HFF-Myc (cell line): Measurements from ENCODE around the gene NUMB.
"Not testable (repeated sequence)": the region's sequence is repeated elsewhere in the genome, so short reads cannot be mapped to it uniquely, and the experiment has no call there.

ENCODE experiments used
- DNase-seq: peaks from one replicate; pipeline ENCODE4 v3.0.0-alpha.2; 2011; ENCODE audit warnings: low read depth; ENCODE audit errors: extremely low read depth
- H3K4me3 ChIP-seq: replicated peaks from 2 replicates; pipeline ENCODE4 v1.5.1; 2011; ENCODE audit warnings: low read depth, mild to moderate bottlenecking, control low read depth, low read length
- TF ChIP-seq, protein P1 (sequence below): IDR thresholded peaks from 2 replicates; pipeline ENCODE4 v1.5.1; 2012; ENCODE audit warnings: mild to moderate bottlenecking, low read depth, low read length, control low read depth; ENCODE audit errors: missing control alignments

The NUMB gene

DNA sequence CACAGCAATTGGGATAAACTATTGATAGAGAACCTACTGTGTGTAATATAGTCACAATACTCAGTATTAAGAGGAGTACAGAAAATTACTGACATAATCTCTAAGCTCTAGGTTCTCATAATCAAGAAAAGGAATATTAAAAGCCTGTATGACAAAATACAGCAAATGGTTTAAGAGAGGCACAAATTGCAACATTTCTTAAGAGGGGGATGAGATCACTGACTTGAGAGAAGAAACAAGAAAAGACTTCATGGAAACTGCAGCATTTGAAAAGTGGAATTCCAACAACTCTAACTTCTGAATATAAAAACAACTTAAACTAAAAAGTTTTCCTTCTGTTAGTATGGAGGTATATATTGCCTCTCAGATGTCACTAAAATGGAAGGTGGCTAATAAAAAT lies 89.7 kb downstream of the NUMB start:
- DNase-seq = no peak
- TF ChIP-seq, protein P1, sequence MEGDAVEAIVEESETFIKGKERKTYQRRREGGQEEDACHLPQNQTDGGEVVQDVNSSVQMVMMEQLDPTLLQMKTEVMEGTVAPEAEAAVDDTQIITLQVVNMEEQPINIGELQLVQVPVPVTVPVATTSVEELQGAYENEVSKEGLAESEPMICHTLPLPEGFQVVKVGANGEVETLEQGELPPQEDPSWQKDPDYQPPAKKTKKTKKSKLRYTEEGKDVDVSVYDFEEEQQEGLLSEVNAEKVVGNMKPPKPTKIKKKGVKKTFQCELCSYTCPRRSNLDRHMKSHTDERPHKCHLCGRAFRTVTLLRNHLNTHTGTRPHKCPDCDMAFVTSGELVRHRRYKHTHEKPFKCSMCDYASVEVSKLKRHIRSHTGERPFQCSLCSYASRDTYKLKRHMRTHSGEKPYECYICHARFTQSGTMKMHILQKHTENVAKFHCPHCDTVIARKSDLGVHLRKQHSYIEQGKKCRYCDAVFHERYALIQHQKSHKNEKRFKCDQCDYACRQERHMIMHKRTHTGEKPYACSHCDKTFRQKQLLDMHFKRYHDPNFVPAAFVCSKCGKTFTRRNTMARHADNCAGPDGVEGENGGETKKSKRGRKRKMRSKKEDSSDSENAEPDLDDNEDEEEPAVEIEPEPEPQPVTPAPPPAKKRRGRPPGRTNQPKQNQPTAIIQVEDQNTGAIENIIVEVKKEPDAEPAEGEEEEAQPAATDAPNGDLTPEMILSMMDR = no peak
- H3K4me3 ChIP-seq = no peak overlapping the region

DNA sequence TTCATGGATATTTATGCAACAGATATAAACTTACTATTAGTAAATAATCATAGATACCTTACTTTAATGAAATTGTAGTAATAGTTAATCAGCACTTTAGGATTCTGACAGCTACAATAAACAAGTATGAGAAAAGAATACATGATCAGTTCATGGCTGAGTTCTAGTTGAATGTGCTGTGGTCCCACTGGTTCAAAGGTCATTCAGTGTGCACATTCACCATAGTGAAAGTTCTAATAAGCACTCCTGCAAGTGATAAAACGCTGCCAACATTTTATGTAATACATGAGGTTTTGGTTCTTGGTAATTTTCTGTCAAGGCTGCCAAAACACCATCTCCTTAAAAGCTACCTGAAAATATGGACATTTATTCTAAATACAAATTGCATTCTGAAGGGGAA lies 92.6 kb downstream of the NUMB start:
- H3K4me3 ChIP-seq = no peak overlapping the region
- TF ChIP-seq, protein P1 = no peak
- no peak for DNase-seq

DNA sequence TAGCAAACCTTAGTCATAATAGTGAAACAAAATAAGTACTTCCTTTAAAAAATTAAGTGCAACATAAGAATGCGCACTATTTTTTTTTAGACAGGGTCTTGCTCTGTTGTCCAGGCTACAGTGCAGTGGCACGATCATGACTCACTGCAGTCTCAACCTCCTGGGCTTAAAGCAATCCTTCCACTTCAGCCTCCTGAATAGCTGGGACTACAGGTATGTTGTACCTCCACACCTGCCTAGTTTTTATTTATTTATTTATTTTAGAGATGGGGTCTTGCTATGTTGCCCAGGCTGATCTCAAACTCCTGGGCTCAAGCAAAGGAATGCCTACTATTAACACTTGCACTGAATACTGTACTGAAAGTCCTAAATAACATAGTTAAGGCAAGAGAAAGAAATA lies 93.8 kb downstream of the NUMB start:
- TF ChIP-seq, protein P1 = no peak
- H3K4me3 ChIP-seq = no peak overlapping the region
- DNase-seq = no peak

DNA sequence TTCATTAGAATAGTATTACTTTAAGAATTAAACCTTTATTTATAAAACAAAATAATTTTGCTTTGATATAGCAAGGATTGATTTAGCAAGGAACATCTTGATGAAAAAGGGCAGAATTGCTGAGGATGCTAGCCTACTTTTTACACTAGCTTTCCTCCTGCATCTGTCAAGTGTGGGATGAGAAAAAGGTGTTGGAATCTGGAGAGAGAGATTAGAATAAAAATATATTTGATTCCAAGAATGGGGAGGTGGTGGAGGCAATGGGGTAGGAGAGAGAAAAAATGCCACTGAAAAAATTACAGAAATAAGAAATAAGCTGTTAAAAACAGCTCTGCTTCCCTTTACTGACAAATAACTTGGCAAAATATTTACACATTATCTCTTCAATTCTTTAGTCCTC lies 98.9 kb downstream of the NUMB start:
- no peak for DNase-seq
- H3K4me3 ChIP-seq = no peak overlapping the region
- TF ChIP-seq, protein P1 = no peak

DNA sequence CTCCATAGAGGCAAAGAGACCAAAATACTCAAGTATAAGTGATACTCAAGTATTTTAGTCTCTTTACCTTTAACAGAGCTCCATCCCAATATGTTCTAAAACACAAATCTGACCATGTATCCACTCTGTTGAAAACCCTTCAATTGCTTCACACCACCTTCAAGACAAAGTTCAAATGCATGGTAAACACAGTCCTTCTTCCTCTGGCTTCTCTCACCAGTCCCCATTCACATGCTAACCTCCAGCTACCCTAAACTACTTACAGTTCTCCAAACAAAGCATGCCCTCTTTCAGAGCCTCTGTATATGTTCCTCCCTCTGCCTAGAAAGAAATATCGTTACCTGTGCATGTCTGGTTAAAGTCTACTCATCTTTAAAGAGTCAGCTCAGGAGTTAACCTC lies 100.2 kb downstream of the NUMB start:
- DNase-seq = no peak
- TF ChIP-seq, protein P1 = no peak
- H3K4me3 ChIP-seq = no peak overlapping the region

DNA sequence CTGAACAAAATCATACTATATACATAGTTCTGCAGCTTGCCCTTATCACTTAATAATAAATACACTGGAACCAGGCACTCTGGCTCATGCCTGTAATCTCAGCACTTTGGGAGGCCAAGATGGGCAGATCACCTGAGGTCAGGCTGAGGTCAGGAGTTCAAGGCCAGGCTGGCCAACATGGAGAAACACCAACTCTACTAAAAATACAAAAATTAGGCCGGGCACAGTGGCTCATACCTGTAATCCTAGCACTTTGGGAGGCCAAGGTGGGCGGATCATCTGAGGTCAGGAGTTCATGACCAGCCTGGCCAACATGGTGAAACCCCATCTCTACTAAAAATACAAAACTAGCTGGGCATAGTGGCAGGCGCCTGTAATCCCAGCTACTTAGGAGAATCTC lies 109.3 kb downstream of the NUMB start:
- not testable (repeated sequence) for H3K4me3 ChIP-seq, DNase-seq

DNA sequence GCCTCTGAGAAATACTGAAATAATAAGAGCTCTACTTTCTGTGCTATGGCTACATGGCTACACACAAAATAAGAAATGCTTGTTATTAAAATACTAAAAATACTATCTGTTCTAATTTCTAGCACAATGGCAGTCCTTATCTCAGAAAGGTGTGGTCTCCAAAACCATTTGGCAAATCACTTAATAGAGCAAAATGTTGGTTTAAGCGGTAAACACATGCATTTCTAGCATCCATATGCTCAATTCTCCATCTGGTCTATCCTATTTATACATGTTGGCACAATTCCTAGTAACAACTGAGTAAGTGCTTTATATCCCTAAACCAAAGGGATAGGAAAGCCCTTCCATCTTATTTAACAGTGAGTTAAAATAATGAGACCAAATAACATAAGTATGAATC lies 114.0 kb downstream of the NUMB start:
- TF ChIP-seq, protein P1 = no peak
- peak; percentile 3 for DNase-seq
- H3K4me3 ChIP-seq = no peak overlapping the region
